Measurements from ENCODE around the gene CPAMD8.

- TF ChIP-seq CTCF (IDR thresholded peaks at IDR 0.05) (no peak), POLR2A (IDR thresholded peaks at IDR 0.05) (no peak), EP300 (IDR thresholded peaks at IDR 0.05) (no peak)
Measured at GRCh38 chr19:16874250-16874977, 152.2 kb downstream of the CPAMD8 start.

Data from ovary (tissue), 3 donors.